ENCODE results near the gene SCFD2. TPM values are rescaled to one million over a fixed set of nuclear protein-coding genes. Genes with fewer than 3 reads are reported as not detected.

SCFD2 gene
- total RNA-seq, 1 experiment from 2014 or later = 12.4 TPM

DNA sequence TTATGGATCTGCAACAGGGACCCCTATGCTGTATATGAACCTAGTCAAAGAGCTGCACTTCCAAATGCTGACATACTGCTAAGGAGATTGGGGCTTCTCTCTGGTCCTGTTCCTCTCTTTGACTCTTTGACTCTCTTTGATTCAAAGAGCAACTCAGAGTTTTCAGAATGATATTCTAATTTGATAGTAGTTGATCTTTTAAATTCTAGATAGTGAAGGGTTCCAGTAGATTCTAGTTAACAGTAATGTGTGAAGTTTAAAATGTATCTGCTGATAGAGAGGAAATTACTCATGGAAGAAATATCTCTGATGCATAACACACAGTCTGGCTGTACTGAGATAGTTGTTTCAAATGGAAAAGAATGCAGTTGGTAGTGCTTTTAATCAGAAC is 264.7 kb downstream of the SCFD2 start (continued):
- TF ChIP-seq GTF2I (CRISPR knock-in tag; conservative IDR thresholded peaks at IDR 0.05) (no peak), TCF7 (CRISPR knock-in tag; IDR thresholded peaks at IDR 0.05; ENCODE audit: low read depth) (no peak)
- TF ChIP-seq, protein P1, sequence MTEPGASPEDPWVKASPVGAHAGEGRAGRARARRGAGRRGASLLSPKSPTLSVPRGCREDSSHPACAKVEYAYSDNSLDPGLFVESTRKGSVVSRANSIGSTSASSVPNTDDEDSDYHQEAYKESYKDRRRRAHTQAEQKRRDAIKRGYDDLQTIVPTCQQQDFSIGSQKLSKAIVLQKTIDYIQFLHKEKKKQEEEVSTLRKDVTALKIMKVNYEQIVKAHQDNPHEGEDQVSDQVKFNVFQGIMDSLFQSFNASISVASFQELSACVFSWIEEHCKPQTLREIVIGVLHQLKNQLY (CRISPR knock-in tag; IDR thresholded peaks at IDR 0.05) = no peak

DNA sequence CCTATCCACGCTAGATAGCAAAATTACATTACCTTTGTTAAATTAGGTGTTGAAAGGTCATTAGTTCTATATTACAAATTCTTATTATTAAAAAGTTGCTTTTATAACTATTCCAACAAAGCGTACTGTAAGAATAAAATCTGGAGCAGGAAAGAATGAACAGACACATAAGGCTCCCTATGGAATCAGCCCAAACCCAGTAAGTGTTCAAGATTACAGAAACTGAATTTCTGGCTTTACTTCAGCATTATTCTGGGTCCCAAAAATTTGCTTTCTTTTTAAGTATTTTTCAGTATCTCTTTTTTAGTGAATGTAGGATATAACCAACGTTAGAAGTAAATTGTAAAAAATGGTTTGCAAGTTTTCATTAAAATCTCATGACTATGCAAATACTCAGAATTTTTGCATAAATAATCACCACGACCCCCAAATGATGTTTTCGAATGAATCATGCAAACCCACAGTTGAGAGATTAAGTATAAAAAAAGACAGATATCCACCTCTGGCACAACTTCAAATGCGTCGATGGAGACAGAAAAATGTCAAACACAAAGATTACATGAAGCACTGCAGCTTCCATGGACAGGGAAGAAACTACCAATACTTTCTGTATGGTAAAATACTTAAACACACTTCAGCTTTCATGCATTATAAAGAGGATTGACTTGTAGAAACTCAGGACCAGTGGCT is 265.2 kb downstream of the SCFD2 start:
- ChIA-PET CTCF (no interaction called here), POLR2A (no interaction called here)
- H3K27ac Mint-ChIP-seq = no peak overlapping the region
- TF ChIP-seq, protein P2, sequence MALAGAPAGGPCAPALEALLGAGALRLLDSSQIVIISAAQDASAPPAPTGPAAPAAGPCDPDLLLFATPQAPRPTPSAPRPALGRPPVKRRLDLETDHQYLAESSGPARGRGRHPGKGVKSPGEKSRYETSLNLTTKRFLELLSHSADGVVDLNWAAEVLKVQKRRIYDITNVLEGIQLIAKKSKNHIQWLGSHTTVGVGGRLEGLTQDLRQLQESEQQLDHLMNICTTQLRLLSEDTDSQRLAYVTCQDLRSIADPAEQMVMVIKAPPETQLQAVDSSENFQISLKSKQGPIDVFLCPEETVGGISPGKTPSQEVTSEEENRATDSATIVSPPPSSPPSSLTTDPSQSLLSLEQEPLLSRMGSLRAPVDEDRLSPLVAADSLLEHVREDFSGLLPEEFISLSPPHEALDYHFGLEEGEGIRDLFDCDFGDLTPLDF (CRISPR knock-in tag; IDR thresholded peaks at IDR 0.05) = no peak
- TF ChIP-seq, protein P3, sequence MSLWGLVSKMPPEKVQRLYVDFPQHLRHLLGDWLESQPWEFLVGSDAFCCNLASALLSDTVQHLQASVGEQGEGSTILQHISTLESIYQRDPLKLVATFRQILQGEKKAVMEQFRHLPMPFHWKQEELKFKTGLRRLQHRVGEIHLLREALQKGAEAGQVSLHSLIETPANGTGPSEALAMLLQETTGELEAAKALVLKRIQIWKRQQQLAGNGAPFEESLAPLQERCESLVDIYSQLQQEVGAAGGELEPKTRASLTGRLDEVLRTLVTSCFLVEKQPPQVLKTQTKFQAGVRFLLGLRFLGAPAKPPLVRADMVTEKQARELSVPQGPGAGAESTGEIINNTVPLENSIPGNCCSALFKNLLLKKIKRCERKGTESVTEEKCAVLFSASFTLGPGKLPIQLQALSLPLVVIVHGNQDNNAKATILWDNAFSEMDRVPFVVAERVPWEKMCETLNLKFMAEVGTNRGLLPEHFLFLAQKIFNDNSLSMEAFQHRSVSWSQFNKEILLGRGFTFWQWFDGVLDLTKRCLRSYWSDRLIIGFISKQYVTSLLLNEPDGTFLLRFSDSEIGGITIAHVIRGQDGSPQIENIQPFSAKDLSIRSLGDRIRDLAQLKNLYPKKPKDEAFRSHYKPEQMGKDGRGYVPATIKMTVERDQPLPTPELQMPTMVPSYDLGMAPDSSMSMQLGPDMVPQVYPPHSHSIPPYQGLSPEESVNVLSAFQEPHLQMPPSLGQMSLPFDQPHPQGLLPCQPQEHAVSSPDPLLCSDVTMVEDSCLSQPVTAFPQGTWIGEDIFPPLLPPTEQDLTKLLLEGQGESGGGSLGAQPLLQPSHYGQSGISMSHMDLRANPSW (CRISPR knock-in tag; conservative IDR thresholded peaks at IDR 0.05; ENCODE audit: low read depth) = no peak
- TF ChIP-seq ZNF317 (CRISPR knock-in tag; IDR thresholded peaks at IDR 0.05; ENCODE audit: borderline replicate concordance, low read depth) (no peak), JAZF1 (CRISPR knock-in tag; IDR thresholded peaks at IDR 0.05) (no peak), ZBTB21 (CRISPR knock-in tag; IDR thresholded peaks at IDR 0.05; ENCODE audit: borderline replicate concordance) (no peak), SP1 (CRISPR knock-in tag; conservative IDR thresholded peaks at IDR 0.05) (no peak), ZNF138 (CRISPR knock-in tag; conservative IDR thresholded peaks at IDR 0.05) (no peak), SOX15 (CRISPR knock-in tag; IDR thresholded peaks at IDR 0.05) (no peak), NR1H2 (CRISPR knock-in tag; IDR thresholded peaks at IDR 0.05) (no peak)
- TF ChIP-seq, protein P4, sequence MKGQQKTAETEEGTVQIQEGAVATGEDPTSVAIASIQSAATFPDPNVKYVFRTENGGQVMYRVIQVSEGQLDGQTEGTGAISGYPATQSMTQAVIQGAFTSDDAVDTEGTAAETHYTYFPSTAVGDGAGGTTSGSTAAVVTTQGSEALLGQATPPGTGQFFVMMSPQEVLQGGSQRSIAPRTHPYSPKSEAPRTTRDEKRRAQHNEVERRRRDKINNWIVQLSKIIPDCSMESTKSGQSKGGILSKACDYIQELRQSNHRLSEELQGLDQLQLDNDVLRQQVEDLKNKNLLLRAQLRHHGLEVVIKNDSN (CRISPR knock-in tag; IDR thresholded peaks at IDR 0.05) = no peak
- TF ChIP-seq, protein P5, sequence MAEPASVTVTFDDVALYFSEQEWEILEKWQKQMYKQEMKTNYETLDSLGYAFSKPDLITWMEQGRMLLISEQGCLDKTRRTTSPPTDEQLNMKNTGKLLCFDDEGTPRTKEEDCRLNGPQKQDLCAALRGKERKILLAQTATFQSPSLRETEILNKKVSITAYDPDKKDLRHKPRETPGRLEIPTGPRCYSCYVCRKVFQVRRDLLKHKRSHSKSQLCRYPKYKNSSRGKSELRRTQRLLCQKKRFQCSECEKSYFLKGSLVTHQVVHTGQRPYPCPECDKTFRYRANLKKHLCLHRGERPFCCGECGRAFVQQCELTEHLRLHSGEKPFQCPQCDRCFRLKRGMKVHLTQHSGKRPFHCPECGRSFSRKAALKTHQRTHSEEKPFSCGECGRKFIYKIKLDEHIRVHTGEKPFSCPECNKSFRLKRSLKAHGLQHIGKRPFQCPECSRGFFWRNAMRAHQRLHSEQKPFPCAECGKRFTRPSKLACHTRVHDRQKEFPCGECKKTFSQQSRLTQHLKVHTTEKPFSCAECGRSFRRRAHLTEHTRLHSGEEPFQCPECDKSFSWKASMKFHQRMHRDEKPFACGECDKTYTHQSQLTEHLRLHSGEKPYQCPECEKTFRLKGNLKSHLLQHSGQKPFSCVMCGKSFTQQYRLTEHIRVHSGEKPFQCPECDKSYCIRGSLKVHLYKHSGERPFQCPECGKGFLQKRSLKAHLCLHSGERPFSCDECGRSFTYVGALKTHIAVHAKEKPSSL (CRISPR knock-in tag; conservative IDR thresholded peaks at IDR 0.05) = no peak
- TF ChIP-seq, protein P6, sequence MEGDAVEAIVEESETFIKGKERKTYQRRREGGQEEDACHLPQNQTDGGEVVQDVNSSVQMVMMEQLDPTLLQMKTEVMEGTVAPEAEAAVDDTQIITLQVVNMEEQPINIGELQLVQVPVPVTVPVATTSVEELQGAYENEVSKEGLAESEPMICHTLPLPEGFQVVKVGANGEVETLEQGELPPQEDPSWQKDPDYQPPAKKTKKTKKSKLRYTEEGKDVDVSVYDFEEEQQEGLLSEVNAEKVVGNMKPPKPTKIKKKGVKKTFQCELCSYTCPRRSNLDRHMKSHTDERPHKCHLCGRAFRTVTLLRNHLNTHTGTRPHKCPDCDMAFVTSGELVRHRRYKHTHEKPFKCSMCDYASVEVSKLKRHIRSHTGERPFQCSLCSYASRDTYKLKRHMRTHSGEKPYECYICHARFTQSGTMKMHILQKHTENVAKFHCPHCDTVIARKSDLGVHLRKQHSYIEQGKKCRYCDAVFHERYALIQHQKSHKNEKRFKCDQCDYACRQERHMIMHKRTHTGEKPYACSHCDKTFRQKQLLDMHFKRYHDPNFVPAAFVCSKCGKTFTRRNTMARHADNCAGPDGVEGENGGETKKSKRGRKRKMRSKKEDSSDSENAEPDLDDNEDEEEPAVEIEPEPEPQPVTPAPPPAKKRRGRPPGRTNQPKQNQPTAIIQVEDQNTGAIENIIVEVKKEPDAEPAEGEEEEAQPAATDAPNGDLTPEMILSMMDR (IDR thresholded peaks at IDR 0.05) = no peak
- TF ChIP-seq, protein P7, sequence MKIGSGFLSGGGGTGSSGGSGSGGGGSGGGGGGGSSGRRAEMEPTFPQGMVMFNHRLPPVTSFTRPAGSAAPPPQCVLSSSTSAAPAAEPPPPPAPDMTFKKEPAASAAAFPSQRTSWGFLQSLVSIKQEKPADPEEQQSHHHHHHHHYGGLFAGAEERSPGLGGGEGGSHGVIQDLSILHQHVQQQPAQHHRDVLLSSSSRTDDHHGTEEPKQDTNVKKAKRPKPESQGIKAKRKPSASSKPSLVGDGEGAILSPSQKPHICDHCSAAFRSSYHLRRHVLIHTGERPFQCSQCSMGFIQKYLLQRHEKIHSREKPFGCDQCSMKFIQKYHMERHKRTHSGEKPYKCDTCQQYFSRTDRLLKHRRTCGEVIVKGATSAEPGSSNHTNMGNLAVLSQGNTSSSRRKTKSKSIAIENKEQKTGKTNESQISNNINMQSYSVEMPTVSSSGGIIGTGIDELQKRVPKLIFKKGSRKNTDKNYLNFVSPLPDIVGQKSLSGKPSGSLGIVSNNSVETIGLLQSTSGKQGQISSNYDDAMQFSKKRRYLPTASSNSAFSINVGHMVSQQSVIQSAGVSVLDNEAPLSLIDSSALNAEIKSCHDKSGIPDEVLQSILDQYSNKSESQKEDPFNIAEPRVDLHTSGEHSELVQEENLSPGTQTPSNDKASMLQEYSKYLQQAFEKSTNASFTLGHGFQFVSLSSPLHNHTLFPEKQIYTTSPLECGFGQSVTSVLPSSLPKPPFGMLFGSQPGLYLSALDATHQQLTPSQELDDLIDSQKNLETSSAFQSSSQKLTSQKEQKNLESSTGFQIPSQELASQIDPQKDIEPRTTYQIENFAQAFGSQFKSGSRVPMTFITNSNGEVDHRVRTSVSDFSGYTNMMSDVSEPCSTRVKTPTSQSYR (CRISPR knock-in tag; IDR thresholded peaks at IDR 0.05) = no peak
- DNase-seq (ENCODE audit: low spot score) (no peak), ATAC-seq (no peak)
- no peaks in the 10 kb centered on the region; the same call in 1 of the 2 replicates for H3K27me3 Mint-ChIP-seq (ENCODE audit: low read depth)
- H3K36me3 Mint-ChIP-seq = no peaks in the 10 kb centered on the region
- H3K4me1 Mint-ChIP-seq = peaks cover 8% of the 10 kb centered on the region
- peaks cover 16% of the 10 kb centered on the region for H3K9me3 Mint-ChIP-seq
- no peak overlapping the region for H3K4me3 Mint-ChIP-seq

Data from WTC11 (cell line).